GF-D8 (cell line): ENCODE measurements around the gene SLC35F3.

ENCODE experiments used
- DNase-seq: peaks from one replicate; lab custom pipeline; 2025; lab: John Stamatoyannopoulos, UW

Gene SLC35F3

DNA sequence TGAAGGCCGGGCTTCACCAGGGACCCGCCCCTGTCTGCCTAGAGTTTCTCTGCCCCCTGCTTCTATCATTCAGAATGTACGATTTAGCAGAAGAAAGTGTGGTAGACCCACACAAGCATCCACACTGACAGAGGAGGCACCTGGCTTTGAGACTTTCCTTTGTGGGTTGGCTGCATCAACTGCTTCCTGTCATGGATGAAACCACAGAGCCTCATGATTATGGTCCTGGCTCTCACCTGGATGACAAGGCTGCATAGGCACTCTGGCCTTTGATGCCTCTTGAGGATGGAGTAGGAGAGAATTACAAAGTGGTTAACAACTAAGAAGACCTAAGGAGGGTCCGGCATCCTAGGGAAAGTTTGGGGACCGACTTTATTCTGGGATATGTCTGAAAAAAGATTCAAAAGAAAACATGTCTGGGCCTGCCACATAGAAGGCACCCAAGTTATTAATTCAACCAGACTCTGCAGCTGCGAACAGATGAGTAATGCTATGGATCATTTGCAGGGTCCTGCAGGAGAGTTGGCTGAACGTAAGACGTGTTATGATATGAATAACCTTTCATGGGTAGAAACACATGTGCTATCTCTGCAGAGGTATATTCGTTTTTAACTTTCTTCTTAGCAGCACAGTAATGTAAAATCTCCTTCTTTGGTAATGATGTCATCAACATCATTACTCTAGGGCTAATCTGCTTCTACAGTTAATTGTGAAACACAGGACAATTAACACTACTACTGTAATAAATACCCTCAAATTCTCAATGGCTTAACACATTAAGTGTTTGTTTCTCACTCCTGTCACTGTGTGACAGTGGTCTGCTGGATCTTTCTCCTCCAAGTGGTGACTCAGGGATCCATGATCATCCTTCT, 136.2 kb downstream of the SLC35F3 start:
- DNase-seq, result no peak

DNA sequence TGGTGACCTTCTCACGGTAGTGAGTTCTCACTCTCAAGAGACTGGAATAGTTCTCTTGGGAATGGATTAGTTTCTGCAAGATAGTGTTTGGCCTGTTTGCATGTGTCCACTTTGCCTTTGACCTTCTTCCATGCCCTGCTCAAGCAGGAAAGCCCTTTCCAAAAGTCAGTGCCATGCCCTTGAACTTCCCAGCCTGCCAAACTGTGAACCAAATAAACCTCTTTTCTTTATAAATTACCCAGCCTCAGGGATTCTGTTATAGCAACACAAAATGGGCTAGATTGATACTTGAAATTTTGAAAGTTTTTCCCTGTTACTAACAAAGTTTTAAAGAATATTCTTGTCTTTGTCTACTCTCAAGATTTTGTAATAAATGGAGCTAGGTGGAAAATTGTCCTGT, 139.6 kb downstream of the SLC35F3 start:
- no peak for DNase-seq

DNA sequence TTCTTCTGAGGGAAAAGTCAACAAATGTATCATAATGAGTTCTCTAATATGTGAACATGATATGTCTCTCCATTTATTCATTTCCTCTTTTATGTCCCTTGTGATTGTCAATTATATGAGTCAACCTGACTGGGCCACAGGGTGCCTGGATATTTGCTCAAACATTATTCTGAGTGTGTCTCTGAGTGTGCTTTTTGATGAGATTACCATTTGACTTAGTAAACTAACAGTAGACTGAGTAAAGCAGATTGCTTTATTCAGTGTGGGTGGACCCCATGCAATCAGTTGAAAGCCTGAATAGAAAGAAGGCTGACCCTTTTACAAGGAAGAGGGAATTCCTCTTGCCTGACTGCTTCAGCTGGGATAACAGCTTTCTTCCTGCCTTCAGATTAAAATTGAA, 142.6 kb downstream of the SLC35F3 start:
- DNase-seq, result no peak

DNA sequence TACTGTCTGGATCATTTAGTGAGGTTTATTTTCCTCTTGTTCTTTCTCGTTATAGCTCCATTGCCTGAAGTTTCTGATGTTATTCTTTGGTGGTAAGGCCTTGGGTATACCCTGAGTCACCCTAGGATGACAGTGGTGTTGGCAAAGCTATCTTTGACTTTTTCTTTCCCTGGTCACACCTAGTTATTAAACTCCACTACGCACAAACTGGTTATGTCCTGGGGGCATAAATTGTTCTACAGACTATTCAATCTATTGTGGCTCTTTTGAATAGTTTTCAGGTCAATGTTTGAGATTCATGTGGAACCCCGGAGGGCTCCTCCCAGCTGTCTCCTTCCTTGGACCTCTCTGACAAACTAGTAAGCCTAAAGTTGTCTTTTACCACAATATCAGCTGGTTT, 157.7 kb downstream of the SLC35F3 start:
- no peak for DNase-seq

DNA sequence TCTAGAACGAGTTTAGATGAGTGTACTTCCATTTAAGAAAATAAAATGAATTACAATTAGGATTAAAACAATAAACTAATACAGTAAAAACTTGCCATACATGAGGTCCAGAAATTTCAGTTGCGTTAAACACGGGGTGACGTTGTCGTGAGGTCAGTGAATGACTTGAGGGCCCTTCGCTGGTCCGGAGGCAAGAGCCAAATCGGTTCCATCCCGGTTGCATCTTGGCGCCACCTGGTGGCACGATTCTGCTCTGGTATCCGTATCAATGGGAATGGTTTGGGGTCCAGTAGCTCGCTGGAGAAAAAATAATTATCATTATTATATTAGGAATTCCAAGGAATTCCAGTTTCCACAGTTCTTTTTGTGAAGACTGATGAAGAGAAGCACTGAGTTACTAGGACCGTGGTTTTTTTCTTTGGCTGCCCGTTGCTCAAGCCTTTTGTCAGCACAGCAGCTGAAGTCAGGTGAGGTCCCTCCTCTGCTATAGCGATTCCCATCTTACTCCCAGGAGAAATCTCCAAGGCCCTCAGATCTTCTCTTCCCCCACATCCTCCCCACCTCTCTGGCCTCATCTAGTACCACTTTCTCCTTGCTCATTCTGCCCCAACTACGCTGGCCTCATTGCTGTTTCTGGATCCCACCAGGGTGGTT, 161.4 kb downstream of the SLC35F3 start:
- no peak for DNase-seq

DNA sequence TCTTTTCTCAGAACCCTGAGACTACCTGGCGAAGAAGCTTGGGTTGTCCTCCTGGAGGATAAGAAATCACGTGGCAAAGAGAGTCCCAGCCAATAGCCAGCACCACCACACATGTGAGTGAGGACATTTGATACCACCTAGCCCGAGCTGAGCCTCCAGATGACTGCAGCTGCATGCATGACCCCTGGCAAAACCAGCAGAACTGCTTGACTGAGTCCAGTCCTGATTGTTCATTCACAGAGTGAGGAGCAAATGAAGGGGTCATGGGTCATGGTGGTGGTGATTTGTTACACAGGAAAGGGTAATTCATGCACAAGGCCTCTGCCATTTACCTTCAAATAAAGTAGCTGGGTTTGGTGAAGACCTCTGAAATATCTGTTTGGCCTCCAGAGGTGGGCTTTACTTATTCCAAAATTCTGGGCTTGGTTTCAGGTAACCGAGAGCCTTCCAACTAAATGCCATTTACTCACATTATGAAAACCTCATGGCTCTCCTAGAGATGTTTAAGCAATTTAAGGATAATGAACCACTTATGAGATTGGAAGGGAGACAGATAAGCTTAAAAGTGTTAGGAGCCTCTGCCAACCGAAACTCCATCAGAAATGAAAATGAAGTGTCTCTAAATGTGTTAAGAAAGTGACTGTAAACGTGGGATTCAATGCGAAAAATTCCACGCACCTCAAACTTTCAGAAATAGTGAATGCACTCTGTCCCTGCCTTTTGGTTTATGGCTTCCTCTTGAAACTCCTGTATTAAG, 163.3 kb downstream of the SLC35F3 start:
- DNase-seq, result no peak

DNA sequence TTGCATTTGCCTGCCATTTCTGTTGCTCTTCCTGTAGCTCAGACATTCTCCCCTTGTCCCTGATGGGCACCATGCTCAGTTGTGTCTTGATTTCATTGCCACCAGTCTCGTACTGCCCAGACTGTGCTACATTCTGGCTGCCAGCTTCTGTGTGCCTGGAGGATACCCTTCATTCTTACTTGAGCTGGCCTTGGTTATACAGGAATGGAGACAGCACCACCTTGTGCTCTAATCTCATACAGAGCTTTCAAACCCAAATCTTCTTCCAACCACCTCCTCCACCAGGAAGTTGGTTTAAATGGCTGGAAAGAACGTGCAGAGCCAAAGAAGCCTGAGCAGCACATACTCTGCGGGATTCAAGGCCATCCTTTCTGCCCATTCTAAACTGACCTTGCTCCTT, 165.3 kb downstream of the SLC35F3 start:
- DNase-seq, result no peak

DNA sequence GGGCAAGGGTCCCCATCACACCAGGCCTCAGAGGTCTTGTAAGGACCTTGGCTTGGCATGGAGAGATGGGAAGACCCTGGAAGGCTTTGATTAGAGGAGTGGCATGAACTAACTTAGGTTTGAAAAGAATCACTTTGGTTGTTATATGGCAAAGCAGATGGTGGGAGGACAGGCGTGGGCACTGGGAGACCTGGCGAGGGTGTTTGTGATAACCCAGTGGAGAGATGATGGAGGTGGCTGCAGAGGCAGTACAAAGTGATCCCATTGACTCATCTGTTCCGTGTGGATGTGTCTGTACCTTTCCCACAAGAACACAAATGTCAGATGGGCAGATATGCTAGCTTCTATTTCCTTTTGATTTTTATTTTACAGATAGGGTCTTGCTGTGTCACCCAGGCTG, 168.3 kb downstream of the SLC35F3 start:
- DNase-seq, result no peak

DNA sequence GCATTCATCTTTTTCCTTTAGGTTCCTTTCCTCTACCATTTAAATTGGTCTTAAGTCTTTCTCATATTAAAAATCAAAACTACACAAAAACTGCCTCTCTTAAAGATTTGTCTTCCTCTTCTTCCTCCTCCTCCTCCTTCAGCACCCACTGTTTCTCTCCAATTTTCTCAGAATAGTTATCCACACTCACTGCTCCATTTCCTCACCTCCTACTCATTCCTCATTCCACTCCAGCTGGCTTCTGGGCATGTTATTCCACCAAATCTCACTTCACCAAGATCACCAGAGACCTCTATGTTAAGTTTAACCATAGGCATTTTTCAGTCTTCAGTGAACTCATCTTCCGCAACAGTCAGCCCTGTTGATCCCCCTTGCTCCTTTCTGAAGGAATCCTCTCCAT, 173.7 kb downstream of the SLC35F3 start:
- DNase-seq, result no peak

DNA sequence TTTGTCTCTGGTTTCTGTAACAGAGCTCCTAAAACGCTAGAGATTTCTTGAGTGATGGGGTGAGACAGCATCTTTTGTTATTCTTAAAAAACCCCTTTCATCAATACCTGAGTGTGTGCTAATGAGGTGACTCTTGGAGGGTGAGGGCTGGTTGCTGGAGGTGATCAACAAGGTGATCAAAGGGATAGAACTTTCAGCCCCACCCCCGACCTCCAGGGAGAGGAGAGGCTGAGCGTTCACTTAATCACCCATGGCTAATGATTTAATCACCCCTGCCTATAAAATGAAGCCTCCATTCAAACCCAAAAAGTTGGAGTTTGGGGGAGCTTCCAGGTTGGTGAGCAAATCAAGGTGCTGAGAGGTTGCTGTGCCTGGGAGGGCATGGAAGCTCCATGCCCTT, 175.4 kb downstream of the SLC35F3 start:
- no peak for DNase-seq

DNA sequence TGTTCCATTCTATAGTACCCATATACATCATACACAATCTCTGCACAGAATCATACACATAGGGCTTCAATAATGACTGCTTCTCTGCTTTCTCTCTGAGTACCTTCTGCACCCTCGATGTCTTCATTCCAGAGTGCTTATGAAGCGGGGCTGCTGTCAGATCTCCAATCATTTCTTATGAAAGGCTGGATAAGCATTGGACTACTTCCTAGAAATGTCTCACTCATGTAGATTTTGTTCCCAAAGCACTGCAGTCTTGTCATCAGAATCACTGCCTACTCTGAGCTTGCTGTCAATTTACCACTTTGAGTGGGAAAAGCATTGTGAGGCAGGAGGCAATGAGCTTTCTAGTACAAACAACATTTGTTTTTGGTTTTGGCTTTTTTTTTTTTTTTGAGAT, 179.0 kb downstream of the SLC35F3 start:
- DNase-seq, result no peak

DNA sequence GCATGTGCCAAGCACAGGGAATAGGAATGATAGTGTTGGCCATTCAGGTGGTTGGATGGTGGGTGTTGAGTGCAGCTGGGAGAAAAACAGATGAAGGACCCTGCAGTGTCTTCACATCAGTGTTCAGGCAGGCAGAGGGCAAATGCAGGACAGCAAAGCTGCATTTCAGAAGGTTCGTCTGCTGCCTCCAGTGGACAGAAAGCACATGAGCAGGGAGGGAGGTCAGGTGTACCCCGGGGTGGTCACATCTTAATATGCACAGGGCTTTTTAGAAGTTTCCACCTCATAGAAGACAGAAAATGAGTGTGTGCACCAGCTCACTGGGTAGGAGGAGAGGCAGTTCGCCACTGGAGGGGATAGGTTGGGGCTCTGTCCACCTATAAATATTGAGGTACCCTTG, 184.9 kb downstream of the SLC35F3 start:
- DNase-seq, result no peak

DNA sequence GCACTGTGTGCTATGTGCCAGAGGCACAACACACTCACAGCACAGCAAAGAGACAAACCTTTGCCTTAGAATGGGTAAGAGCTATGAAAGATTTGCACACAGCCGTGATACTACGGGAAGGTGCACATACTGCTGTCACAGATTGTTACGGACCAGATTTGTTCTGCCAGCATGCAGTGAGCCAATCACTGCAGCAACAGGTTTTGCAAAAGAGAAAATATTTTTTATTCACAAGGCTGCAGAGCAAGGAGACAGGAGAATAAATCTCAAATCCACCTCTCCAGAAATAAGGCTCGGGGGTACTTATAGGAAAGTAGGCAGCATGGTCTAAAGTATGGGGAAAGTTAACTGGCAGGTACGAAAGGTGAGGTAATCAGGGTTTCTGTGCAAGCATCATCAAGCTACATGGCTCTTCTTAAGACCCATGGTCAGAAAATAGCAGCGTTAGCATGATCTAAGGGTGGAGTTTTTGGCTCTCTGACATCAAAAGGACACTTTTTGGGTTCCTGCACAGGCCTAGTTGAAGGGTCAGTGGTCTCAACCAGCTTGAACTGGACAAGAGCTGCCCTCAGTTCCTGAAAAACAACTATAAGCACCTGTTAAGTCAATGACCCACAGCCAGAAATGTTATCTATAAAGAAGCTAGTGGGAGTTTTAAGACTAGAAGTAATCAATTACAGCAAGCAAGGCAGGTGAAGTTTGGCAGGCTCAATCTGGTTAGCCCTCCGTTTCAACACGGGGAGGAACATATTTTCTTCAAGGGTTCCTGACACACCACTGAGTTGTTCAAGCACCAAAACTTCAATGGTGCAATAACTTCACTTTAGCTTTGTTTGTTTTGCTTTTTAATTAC, 186.0 kb downstream of the SLC35F3 start:
- DNase-seq, result no peak

DNA sequence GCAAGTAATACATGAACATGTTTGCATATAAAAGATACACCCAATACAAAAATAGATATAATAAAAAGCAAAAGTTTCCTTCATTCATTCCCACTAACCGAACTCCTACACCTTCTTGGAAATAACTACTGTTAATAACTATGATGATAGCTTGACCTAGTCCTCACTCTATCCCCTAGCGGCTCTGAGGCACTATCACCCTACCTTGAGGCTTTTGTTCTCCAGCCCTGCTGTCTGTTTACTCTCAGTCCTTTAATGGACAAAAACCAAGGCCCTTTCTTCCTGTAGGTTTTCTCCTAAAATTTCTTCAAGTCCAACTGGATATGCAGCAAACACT, 186.6 kb downstream of the SLC35F3 start:
- no peak for DNase-seq

DNA sequence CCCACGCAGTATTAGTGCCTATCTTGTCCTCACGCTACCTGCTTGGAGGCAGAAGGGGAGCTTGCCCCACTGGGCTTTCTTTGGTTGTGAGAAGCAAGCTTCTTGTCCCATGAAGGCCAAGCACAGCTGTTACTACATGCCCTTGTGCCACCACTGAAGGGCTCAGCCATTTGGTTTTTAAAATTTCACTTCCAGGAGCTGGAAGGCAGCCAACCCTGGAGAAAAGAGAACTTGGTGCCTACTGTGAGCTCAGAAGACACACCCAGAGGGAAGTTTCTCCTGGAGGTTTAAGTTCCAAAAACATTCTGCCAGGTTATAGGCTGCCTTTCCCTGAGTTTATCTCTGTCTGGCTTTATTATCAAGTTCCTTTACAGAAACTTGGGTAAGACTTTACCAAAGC, 187.4 kb downstream of the SLC35F3 start:
- DNase-seq, result no peak

DNA sequence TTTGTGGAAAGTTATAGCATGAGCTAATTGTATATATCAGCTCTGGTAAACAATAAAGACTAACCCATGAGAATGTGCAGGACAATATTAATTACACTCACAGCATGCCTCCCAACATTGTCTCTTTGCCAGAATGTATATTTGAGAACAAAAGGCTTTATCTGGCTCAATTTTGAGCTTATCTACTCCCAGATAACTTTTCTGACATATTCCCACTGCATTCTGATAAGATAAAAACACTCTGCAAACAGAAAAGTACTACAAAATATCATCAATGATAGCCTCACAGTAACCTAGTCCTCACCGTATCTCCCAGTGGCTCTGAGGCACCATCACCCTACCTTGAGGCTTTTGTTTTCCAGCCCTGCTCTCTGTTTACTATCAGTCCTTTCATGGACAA, 188.6 kb downstream of the SLC35F3 start:
- no peak for DNase-seq

DNA sequence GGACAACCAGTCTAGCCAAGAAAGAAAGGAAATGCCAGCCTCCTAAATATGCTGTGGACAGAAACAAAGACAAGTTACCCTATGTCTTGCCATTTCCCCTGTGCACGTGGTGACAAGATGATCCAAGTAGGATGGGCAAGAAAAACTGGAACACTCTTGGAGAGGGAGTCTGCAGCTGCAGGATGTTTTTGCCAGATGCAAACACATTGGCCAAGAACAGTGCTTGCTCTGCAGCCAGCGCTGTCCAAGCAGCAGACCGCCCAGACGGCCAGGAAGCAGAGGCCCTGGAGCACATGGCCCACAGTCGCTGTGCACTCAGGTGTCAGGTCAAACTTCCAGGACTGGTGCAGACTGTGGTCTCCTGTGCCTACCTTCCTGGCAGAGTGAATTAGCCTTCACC, 189.3 kb downstream of the SLC35F3 start:
- no peak for DNase-seq

DNA sequence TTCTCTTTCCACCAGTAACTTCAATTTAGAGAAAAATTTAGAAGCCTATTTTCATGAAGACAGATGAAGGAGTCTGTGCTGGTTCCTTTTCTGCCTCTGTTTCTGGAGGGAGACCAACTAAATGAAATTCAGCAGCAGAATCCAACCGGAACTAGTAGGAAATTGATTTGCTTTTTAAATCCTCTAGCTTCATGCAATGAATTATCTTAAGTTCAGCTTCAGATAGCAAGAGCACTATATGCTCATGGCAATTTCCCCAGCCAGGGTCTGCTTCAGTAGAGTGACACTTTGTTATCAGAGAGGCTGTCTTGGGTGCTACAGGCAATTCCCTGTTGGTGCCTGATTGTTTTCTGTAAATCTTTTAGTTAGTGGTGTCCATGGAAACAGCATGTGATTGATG, 189.7 kb downstream of the SLC35F3 start:
- no peak for DNase-seq

DNA sequence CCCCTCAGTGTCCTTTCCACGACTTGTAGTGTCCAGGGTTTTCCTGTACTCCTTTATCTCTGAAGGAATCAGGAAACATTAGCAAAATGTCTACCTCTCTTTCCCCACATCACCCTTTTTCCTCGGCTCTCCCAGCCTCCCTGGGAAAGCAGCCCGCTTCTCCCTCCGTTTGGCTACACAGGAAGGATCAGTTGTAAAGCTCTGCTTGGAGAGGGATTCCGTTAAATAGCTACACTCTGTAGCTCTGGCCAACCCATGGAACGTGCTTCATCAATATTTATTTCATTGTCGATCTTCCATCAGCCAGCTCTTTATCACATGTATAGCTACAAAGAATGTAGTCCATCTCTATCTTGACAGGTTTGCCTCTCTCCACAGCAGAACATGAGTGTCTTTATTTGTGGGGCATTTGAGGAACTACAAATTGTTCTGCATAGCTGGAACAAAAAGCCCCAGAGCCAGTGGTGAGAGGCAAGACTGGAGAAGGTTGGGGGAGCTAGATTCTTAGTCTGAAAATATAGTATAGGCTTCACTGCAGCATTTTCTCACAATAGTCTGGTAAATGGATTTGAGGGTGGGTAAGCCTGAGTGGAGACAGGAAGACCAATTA, 191.8 kb downstream of the SLC35F3 start:
- no peak for DNase-seq

DNA sequence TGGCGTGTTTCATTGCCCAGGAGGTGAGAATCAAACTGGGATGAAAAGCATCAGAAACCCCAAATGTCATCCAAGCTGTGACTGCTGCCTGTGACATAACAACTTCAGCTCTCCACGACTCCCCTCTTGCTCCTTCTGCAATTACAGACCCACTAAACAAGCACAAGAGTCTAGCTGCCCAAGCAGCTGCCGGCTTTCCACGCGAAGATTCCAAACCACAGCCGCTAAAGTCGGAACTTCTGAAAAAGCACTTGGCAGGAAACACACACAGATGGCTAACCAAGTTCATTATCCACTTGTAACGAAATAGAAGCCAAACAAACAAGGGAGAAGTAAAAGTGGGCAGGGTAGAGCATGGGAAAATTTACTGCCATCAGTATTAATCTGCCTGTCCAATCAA, 198.1 kb downstream of the SLC35F3 start:
- DNase-seq, result no peak

DNA sequence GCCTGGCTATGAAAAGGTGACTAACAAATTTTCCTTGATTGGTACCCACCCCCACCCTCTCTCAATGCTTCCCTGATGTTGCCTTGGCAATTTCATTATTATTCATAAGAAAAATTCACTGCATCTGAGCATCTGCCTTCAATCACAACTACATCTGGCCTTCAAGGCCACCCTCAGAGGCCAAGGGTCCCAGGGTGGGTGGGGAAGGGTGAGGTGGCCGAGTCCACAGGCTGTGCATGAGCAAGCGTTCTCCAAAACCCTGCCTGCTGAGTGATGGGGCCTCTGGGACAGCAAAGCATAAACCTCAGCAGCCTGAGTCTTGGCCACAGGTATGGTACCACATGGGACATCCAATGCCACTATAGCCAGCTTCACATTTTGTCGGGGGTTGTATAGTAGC, 198.7 kb downstream of the SLC35F3 start:
- no peak for DNase-seq

DNA sequence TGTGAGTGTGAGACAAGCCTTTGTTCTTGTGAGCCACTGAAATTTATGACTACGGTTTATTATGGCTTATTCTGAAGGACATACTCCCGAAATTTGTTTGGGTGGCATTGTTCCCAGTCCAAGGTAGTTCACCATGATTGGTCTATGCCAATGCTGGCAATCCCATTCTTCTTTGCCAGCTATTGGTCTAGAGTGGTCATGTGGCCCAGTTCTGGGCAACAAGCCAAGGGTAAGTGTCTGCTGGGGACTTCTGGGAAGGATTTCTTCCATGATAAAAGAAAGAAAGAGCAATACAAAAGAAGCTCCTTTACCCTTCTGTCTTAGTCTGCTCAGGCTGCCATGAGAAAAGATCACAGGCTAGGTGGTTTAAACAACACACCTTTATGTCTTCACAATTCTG, 201.6 kb downstream of the SLC35F3 start:
- DNase-seq, result no peak
